Uterus (tissue), 4 donors: ENCODE data around the gene MED8. TPM values are rescaled to one million over a fixed set of nuclear protein-coding genes. Genes with fewer than 3 reads are reported as not detected.

ENCODE experiments used
- DNase-seq, 2 donors: peaks; one replicate each; pipeline ENCODE4 v3.0.0-alpha.2; 2019 to 2020
- H3K27ac ChIP-seq, 2 donors: fragments of 200-600 bp; sonication (generic); 1 replicate in 1 of 2; 2 replicates in 1 of 2; pipeline ENCODE4 v1.5.1; 2016 to 2018
- H3K27me3 ChIP-seq, 2 donors: fragments of 200-600 bp; sonication (generic); one replicate each; pipeline ENCODE4 v1.5.1; 2018 to 2019; ENCODE audit warnings: control low read depth in 1 of 2
- H3K36me3 ChIP-seq, 2 donors: fragments of 200-600 bp; sonication (generic); one replicate each; pipeline ENCODE4 v1.5.1; 2019; ENCODE audit warnings: control low read depth in 1 of 2
- H3K4me1 ChIP-seq, 2 donors: fragments of 200-600 bp; sonication (generic); one replicate each; pipeline ENCODE4 v1.5.1; 2018 to 2019; ENCODE audit warnings: control low read depth in 1 of 2
- H3K4me3 ChIP-seq, 2 donors: fragments of 200-600 bp; sonication (generic); 1 replicate in 1 of 2; 2 replicates in 1 of 2; pipeline ENCODE4 v1.5.1; 2018 to 2019; ENCODE audit warnings: mild to moderate bottlenecking in 1 of 2
- H3K9me3 ChIP-seq, 2 donors: fragments of 200-600 bp; sonication (generic); one replicate each; pipeline ENCODE4 v1.5.1; 2019; ENCODE audit warnings: control low read depth in 1 of 2
- CTCF ChIP-seq, 4 experiments: fragments of 200-600 bp in 2 of 4; fragments of 450-650 bp in 2 of 4; sonication (generic) in 2 of 4; IDR thresholded peaks; one replicate each; pipeline ENCODE4 v1.5.1; 2016 to 2019; ENCODE audit warnings: antibody characterized with exemption in 4 of 4, mild to moderate bottlenecking in 2 of 4, moderate library complexity in 1 of 4
- POLR2A ChIP-seq, 2 donors: fragments of 450-650 bp; IDR thresholded peaks; one replicate each; pipeline ENCODE4 v1.6.1; 2016; ENCODE audit warnings: antibody characterized with exemption in 2 of 2, mild to moderate bottlenecking in 1 of 2, moderate library complexity in 1 of 2
- intact Hi-C: fragments of 100-400 bp; cut with DNase I; formaldehyde crosslinking; loops from one replicate; pipeline ENCODE4 v1.15.1; 2023; ENCODE audit warnings: low total_unique reads
- total RNA-seq, 4 donors: library from RNA; depleted of rRNA in 3 of 4; stranded (reverse); fragments of >200 nt in 3 of 4; gene quantifications; one replicate each; pipeline versions ENCODE4 v1.1.0 to v1.2.4, GENCODE V29; 2014 to 2023
- donor health status: DM: yes; HTN: yes; CAD: no.

MED8 gene
- total RNA-seq, 4 donors from 2014 or later, result 19.4 to 33.9 (median 28.5) TPM

DNA sequence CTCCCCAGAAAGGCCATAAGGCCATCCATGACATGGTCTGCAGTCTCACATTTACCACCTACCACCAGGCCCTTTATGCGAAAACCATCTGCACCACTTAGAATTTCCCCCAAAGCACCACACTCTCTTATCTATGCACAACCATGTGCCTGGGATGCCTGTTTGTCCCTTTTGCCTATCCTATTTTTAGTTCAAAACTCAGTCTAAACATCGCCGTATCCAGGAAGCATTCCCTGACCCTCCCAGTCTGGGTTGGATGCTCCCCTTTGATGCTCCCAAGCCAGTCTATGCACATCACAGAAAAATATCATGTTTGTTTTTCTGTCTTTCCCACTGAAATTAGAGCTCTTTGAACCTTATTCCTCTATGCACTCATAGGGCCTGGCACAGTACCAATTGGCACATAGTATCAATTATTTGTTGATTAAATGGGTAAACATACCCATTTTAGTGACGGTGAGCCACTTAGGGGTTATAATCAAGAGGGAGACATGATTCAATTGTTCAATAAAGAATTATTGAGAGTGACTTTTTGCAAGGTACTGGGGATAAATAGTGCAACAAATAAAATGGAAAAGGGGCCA is 45.2 kb downstream of the MED8 start:
- no peaks in the 10 kb centered on the region for H3K36me3 ChIP-seq
- no peaks in the 10 kb centered on the region for H3K4me1 ChIP-seq
- TF ChIP-seq POLR2A (IDR thresholded peaks at IDR 0.05) (no peak), CTCF (IDR thresholded peaks at IDR 0.05) (no peak)
- intact Hi-C loops, result no loop called here
- H3K27me3 ChIP-seq, result no peaks in the 10 kb centered on the region
- DNase-seq, result no peak
- no peaks in the 10 kb centered on the region for H3K9me3 ChIP-seq
- H3K4me3 ChIP-seq, result no peak overlapping the region
- no peak overlapping the region for H3K27ac ChIP-seq

DNA sequence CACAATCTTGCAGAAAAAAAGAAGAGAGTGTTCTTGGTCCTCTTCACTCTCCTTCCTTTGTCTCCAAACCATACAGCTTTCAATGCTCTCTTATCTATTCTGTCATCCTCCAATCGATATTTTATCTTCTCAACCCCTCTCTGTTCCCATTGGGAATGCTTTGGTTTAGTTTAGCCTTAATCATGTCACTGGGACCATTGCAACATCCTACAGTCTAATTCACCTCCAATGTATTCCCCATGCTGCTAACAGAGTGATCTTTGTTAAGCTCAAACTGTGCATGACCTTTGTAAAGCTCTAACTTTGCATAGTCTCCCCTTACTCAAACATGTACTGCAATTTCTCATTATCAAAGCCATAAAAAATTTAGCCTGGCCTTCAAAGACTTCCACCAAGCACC is 49.0 kb downstream of the MED8 start:
- H3K36me3 ChIP-seq, result no peaks in the 10 kb centered on the region
- intact Hi-C loops, result no loop called here
- TF ChIP-seq POLR2A (IDR thresholded peaks at IDR 0.05) (no peak), CTCF (IDR thresholded peaks at IDR 0.05) (no peak)
- H3K4me1 ChIP-seq, result no peaks in the 10 kb centered on the region
- H3K4me3 ChIP-seq, result no peak overlapping the region
- no peaks in the 10 kb centered on the region for H3K27me3 ChIP-seq
- no peaks in the 10 kb centered on the region for H3K9me3 ChIP-seq
- H3K27ac ChIP-seq, result no peak overlapping the region
- DNase-seq, result no peak

- Histone ChIP-seq H3K4me1 (no peaks in the 10 kb centered on the region), H3K27me3 (no peaks in the 10 kb centered on the region), H3K36me3 (no peaks in the 10 kb centered on the region), H3K9me3 (no peaks in the 10 kb centered on the region), H3K4me3 (no peak overlapping the region), H3K27ac (no peak overlapping the region)
- intact Hi-C loops, result no loop called here
- TF ChIP-seq POLR2A (IDR thresholded peaks at IDR 0.05) (no peak), CTCF (IDR thresholded peaks at IDR 0.05) (no peak)
- DNase-seq, result no peak
Measured at GRCh38 chr1:43339584-43340232, 49.9 kb downstream of the MED8 start.

- Histone ChIP-seq H3K9me3 (no peaks in the 10 kb centered on the region), H3K36me3 (no peaks in the 10 kb centered on the region), H3K4me1 (no peaks in the 10 kb centered on the region), H3K4me3 (no peak overlapping the region), H3K27ac (no peak overlapping the region), H3K27me3 (no peaks in the 10 kb centered on the region)
- no peak for TF ChIP-seq POLR2A (IDR thresholded peaks at IDR 0.05)
- TF ChIP-seq CTCF (IDR thresholded peaks at IDR 0.05), result no peak
- DNase-seq, result no peak
- intact Hi-C loops, result no loop called here
Measured at GRCh38 chr1:43338001-43338400, 51.6 kb downstream of the MED8 start.

- Histone ChIP-seq H3K36me3 (no peaks in the 10 kb centered on the region), H3K4me3 (no peak within 1 kb of the TSS), H3K27ac (no peak within 1 kb of the TSS), H3K4me1 (no peaks in the 10 kb centered on the region), H3K27me3 (no peaks in the 10 kb centered on the region), H3K9me3 (no peaks in the 10 kb centered on the region)
- intact Hi-C loops, result no loop called here
- TF ChIP-seq CTCF (IDR thresholded peaks at IDR 0.05), result no peak
- no peak for TF ChIP-seq POLR2A (IDR thresholded peaks at IDR 0.05)
- DNase-seq, result no peak
Measured at GRCh38 chr1:43337588-43337987, 52.0 kb downstream of the MED8 start, which contains the start of gene MPL. Gene MPL, plus strand, starts transcription at chr1:43337818. Its CDS starts 31 bp downstream, at chr1:43337849.
